Nephron progenitor cell (in vitro differentiated cells): ENCODE measurements around the gene TAF11L2.
A peak's percentile ranks its signal among the peaks of the same experiment; 100 is the strongest.
"Not testable (repeated sequence)": the region's sequence is repeated elsewhere in the genome, so short reads cannot be mapped to it uniquely, and the experiment has no call there.

Experiments
- DNase-seq: peaks from one replicate; pipeline ENCODE4 v3.0.0; 2021
- H3K27ac Mint-ChIP-seq: 2 replicates; pipeline ENCODE4 v1.8.0; 2021; ENCODE audit warnings: mild to moderate bottlenecking, moderate library complexity, mixed read lengths
- H3K27me3 Mint-ChIP-seq: 2 replicates; pipeline ENCODE4 v1.8.0; 2021; ENCODE audit warnings: mild to moderate bottlenecking, low read depth, mixed read lengths; ENCODE audit not compliant: poor library complexity
- H3K36me3 Mint-ChIP-seq: 2 replicates; pipeline ENCODE4 v1.8.0; 2021; ENCODE audit warnings: low read depth, mixed read lengths
- H3K4me1 Mint-ChIP-seq: 2 replicates; pipeline ENCODE4 v1.8.0; 2021; ENCODE audit warnings: mixed read lengths
- H3K4me3 Mint-ChIP-seq: 2 replicates; pipeline ENCODE4 v1.8.0; 2021; ENCODE audit warnings: mild to moderate bottlenecking, moderate library complexity, mixed read lengths
- H3K9me3 Mint-ChIP-seq: 2 replicates; pipeline ENCODE4 v1.8.0; 2021; ENCODE audit warnings: mild to moderate bottlenecking, moderate library complexity, mixed read lengths
- CTCF ChIP-seq: fragments of 200-600 bp; sonication (generic); IDR thresholded peaks from 2 replicates; pipeline ENCODE4 v1.5.0; 2021; ENCODE audit warnings: antibody characterized with exemption

The TAF11L2 gene

GRCh38 chr5:17487174-17487512 is 10.9 kb upstream of the TAF11L2 start:
- H3K36me3 Mint-ChIP-seq = no peaks in the 10 kb centered on the region
- H3K27ac Mint-ChIP-seq = no peak overlapping the region
- no peaks in the 10 kb centered on the region for H3K9me3 Mint-ChIP-seq
- no peak overlapping the region for H3K4me3 Mint-ChIP-seq
- peaks cover 4% of the 10 kb centered on the region for H3K27me3 Mint-ChIP-seq
- H3K4me1 Mint-ChIP-seq = no peaks in the 10 kb centered on the region
- no peak for DNase-seq
- TF ChIP-seq CTCF = no peak

GRCh38 chr5:17491257-17491656 is 6.8 kb upstream of the TAF11L2 start:
- not testable (repeated sequence) for H3K4me1 Mint-ChIP-seq, H3K9me3 Mint-ChIP-seq, H3K27me3 Mint-ChIP-seq, H3K4me3 Mint-ChIP-seq, H3K36me3 Mint-ChIP-seq, DNase-seq, H3K27ac Mint-ChIP-seq

GRCh38 chr5:17492770-17493169 is 5.3 kb upstream of the TAF11L2 start:
- Mint-ChIP-seq H3K27me3 (peaks cover 6% of the 10 kb centered on the region), H3K4me1 (no peaks in the 10 kb centered on the region), H3K27ac (no peak overlapping the region), H3K36me3 (no peaks in the 10 kb centered on the region), H3K4me3 (no peak overlapping the region), H3K9me3 (peaks cover 4% of the 10 kb centered on the region)
- TF ChIP-seq CTCF = no peak
- no peak for DNase-seq

DNA sequence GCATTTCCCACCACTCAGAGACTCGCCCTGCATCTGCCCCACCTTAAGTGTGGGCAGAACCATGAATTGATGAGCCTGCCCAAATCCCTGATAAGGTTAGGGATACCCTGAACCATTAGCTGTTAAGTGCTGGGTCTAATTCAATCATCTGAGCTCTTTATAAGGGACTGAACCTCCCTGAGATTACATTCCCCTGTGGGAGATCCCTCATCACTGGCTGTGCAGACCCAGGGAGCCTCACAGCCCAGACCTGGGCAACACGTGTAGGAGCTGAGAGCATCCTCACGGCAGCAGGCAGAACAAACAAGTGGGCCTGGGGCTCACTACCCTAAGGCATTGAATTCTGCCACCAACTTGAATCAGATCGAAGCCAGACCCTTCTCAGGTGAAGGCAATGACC is 585 bp upstream of the TAF11L2 start:
- Mint-ChIP-seq H3K9me3 (peaks cover 4% of the 10 kb centered on the region), H3K27me3 (peaks cover 2% of the 10 kb centered on the region), H3K4me1 (no peaks in the 10 kb centered on the region), H3K36me3 (no peaks in the 10 kb centered on the region), H3K4me3 (no peak overlapping the region), H3K27ac (no peak overlapping the region)
- DNase-seq = no peak
- TF ChIP-seq CTCF = no peak

DNA sequence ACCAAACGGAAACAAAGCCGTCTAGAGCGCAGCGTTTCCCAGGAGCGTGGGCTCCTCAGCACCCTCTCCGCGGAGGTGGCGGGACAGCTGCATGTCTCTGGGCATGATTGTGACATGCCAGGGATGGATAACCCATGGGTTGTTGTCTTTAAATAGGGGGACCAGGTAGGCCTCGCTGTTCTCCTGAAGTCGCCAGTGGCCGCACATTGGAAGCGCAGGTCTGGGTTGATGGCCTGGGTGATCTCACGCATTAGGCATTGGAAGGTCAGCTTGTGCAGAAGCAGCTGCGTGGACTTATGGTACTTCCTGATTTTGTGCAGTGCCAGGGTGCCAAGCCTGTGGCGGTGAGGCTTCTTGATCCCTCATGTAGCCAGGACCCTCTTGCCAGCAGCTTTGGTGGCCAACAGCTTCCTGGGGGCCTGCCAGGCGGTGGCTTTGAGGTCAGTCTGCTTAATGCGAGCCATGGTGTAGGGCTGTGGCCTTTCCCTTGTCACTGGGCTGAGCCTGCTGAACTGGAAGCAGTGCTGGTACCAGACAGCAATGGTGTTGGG is 13.8 kb downstream of the TAF11L2 start:
- DNase-seq = no peak
- H3K27ac Mint-ChIP-seq = no peak overlapping the region
- H3K27me3 Mint-ChIP-seq = peaks cover 2% of the 10 kb centered on the region
- H3K36me3 Mint-ChIP-seq = no peaks in the 10 kb centered on the region
- no peak for TF ChIP-seq CTCF
- H3K4me3 Mint-ChIP-seq = no peak overlapping the region
- H3K4me1 Mint-ChIP-seq = no peaks in the 10 kb centered on the region
- H3K9me3 Mint-ChIP-seq = no peaks in the 10 kb centered on the region

DNA sequence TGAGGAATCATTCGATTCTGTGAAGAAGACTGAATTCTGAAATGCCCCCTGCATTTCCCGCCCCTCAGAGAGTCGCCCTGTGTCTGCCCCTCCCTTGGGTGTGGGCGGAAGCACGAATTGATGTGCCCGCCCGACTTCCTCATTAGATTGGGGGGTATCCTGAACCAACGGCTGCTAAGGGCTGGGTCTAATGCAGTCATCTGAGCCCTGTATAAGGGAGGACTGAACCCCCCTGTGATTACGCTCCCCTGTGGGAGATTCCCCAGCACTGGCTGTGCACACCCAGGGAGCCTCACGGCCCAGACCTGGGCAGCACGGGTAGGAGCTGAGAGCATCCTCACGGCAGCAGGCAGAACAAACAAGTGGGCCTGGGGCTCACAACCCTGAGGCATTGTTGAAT is 19.5 kb downstream of the TAF11L2 start:
- not testable (repeated sequence) for H3K27ac Mint-ChIP-seq, H3K4me1 Mint-ChIP-seq, H3K36me3 Mint-ChIP-seq, DNase-seq, H3K9me3 Mint-ChIP-seq, H3K4me3 Mint-ChIP-seq, H3K27me3 Mint-ChIP-seq

GRCh38 chr5:17518067-17518466 is 20.0 kb downstream of the TAF11L2 start, which contains the start of gene TAF11L3:
TSS of gene TAF11L3 (plus strand) at chr5:17518367.
- DNase-seq, H3K27ac Mint-ChIP-seq: not testable (repeated sequence)

GRCh38 chr5:17519508-17519907 is 21.5 kb downstream of the TAF11L2 start:
- DNase-seq, H3K36me3 Mint-ChIP-seq, H3K9me3 Mint-ChIP-seq, H3K27me3 Mint-ChIP-seq, H3K4me1 Mint-ChIP-seq, H3K27ac Mint-ChIP-seq, H3K4me3 Mint-ChIP-seq: not testable (repeated sequence)

More at GRCh38 chr5:17518067-17518466, 20.0 kb downstream of the TAF11L2 start, which contains the start of gene TAF11L3:
- not testable (repeated sequence) for H3K9me3 Mint-ChIP-seq, H3K4me3 Mint-ChIP-seq, H3K36me3 Mint-ChIP-seq, H3K27me3 Mint-ChIP-seq, H3K4me1 Mint-ChIP-seq

GRCh38 chr5:17521501-17521900 is 23.5 kb downstream of the TAF11L2 start, which contains the start of gene TAF11L4:
TSS of gene TAF11L4 (plus strand) at chr5:17521801.
- H3K4me1 Mint-ChIP-seq, H3K4me3 Mint-ChIP-seq, H3K9me3 Mint-ChIP-seq, H3K27ac Mint-ChIP-seq, DNase-seq, H3K36me3 Mint-ChIP-seq, H3K27me3 Mint-ChIP-seq: not testable (repeated sequence)

- H3K27ac Mint-ChIP-seq, DNase-seq, H3K9me3 Mint-ChIP-seq, H3K4me3 Mint-ChIP-seq, H3K36me3 Mint-ChIP-seq, H3K27me3 Mint-ChIP-seq, H3K4me1 Mint-ChIP-seq: not testable (repeated sequence)
Observed at GRCh38 chr5:17524935-17525334, 26.9 kb downstream of the TAF11L2 start, which contains the start of gene TAF11L5. TSS of gene TAF11L5 (plus strand) at chr5:17525235.

DNA sequence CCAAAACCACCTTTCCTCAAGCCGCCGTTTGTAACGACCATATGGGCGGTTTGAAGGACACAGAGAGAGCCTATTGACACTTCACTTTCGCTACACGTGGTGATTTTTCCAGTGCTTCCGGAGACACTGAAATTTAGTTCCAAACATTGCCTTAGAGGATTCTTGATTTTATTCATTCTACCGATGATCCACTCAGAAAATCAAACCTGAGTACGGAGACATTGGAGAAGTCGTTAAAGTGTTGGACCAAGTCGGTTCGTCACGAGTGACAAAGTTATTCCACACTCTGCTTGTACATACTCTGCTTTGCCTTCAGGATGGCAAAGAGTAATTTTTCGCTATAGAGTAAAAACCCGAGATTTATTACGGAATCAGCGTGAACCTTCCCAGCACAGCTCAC is 28.5 kb downstream of the TAF11L2 start:
- H3K36me3 Mint-ChIP-seq, H3K4me3 Mint-ChIP-seq, H3K9me3 Mint-ChIP-seq, H3K4me1 Mint-ChIP-seq, H3K27ac Mint-ChIP-seq, H3K27me3 Mint-ChIP-seq: not testable (repeated sequence)
- DNase-seq = peak; percentile 28
